Stimulated activated CD8-positive, alpha-beta memory T cell treated with anti-CD3 and anti-CD28 coated beads, Interleukin-4, amount 100 ng/mL, for 24 hours (primary cell): ENCODE measurements around the gene NR1H2.
A peak's percentile ranks its signal among the peaks of the same experiment; 100 is the strongest.
"Not testable (repeated sequence)": the region's sequence is repeated elsewhere in the genome, so short reads cannot be mapped to it uniquely, and the experiment has no call there.

ENCODE experiments used
- DNase-seq: peaks from one replicate; pipeline ENCODE4 v3.0.0-alpha.2; 2020; ENCODE audit warnings: low read depth

NR1H2 gene

DNA sequence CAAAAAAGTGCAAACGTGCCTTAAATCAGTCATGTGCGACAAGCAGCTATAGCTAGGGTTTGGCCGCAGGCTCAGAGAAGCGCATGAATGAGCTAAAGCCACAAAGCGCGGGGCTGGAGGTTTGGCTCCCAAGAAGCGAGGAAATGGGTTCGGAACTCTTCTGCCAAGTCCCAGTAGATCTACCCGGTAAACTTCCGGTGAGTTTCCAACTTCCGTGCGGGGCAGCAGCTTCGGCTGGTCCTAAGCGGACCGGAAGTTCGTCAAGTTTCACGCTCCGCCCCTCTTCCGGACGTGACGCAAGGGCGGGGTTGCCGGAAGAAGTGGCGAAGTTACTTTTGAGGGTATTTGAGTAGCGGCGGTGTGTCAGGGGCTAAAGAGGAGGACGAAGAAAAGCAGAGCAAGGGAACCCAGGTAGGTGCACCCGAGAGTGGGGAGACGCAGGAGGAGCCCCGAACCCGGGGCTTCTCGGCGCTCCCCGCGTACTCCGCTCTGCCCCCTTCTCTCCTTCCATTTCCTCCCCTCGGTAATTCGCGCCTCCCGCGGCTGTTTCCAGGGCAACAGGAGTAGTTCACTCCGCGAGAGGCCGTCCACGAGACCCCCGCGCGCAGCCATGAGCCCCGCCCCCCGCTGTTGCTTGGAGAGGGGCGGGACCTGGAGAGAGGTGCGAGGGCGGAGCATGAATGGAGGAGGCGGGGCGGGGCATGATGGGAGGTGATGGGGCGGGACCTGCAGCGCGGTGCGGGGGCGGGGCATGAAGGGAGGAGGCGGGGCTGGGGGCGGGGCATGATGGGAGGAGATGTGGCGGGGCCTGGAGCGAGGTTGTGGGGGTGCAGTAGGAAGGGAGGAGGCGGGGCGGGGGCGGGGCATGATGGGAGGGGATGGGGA is at the start of gene NR1H2:
Gene NR1H2 (plus strand): TSS at position 292 of the 885 bp plus-strand sequence. CDS start 1,149 bp downstream, outside the sequence.
- peak; percentile 90 for DNase-seq

DNA sequence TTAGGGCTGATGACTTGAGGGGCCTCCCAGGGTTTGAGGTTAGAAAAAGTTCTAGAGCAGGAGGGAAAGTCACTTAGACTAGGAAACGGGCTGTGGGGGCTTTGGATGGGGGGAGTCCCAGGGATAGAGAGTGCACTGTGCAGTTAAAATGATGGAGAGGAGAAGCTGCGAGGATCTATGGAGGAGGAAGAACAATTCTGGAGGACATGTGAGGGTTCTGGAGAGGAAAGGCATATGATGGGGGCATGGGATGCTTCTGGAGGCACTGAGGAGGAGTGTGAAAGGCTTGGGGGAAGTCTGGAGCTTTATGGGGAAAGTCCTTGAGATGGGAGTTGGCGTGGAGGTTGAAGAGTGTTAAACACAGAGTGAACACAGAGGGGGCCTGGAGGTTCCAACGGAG is 49.2 kb upstream of the NR1H2 start:
- no peak for DNase-seq

DNA sequence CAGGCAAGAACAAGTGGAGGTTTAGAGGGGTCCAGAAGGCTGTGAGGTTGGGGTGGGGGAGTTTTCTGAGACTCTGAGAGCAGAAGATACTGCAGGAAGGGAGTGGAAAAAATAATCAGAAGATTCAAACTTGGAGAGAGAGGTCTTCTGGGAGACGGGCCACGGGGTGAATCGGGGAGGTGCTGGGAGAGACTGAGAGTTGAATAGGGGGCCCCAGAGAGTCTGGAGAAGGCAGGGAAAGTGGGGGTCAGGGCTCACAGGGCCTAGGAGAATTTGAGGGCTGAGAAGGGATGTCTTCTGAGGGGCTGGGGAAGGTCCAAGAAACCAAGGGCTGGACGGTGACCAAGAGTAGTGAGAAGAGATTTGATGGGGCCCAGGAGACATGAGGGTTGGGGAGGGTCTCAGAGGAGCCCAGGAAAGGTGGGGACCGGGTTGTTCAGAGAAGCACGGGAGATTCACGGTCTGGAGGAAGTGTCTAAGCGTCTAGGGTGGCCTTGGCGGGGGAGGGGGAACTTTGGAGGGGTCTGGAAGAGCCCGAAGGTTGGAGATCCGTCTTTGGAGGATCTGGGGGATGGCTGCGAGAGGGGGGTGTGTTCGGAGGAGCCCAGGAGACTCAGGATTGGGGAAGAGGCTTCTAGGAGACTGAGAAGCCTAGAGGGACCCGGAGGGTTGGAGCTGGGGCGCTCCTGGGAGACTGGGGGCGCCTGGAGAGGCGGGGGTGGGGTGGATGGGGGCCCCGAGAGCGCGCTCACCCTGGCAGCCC is 48.6 kb upstream of the NR1H2 start:
- no peak for DNase-seq

DNA sequence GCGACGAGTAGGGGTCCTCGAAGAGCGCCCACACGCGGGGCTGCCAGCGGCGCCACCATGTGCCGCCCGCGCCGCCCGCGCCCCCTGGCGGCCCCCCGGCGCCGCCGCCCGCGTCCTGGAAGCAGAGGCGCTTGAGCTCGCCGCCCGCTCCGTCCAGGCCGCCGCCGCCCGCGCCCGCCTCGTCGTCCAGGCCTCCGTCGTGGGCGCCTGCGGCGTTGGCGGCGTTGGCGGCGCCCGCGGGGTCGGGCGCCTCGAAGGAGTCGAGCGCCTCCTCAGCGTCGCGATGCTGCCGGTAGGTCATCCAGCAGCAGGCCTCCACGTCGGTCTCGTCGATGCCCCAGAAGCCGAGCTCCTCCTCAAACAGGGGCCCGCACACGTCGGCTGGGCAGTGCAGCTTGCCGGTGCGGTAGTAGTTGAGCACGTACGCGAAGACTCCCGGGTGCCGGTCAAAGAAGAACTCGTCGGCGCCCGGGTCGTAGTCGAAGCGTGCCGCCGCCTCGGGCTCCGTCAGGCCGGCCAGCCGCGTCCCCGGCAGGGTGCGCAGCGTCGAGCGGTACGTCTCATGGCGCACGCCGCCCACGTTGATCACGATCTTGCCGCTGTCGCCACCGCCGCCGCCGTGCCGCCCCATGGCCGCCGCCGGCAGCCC is 47.9 kb upstream of the NR1H2 start:
- DNase-seq: no peak

DNA sequence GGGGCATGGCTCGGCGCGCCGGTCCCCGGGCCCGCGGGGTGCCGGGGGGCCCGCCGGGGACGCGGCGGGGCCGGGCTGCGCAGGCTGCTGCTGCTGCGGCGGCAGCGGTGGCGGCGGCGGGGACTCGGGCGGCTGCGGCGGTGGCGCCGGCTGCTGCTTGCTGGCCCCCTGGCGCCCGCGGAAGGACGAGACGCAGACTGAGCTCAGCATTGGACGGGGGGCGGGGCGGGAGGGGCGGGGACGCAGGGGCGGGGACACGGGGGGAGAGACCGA is 47.4 kb upstream of the NR1H2 start:
- DNase-seq: no peak

DNA sequence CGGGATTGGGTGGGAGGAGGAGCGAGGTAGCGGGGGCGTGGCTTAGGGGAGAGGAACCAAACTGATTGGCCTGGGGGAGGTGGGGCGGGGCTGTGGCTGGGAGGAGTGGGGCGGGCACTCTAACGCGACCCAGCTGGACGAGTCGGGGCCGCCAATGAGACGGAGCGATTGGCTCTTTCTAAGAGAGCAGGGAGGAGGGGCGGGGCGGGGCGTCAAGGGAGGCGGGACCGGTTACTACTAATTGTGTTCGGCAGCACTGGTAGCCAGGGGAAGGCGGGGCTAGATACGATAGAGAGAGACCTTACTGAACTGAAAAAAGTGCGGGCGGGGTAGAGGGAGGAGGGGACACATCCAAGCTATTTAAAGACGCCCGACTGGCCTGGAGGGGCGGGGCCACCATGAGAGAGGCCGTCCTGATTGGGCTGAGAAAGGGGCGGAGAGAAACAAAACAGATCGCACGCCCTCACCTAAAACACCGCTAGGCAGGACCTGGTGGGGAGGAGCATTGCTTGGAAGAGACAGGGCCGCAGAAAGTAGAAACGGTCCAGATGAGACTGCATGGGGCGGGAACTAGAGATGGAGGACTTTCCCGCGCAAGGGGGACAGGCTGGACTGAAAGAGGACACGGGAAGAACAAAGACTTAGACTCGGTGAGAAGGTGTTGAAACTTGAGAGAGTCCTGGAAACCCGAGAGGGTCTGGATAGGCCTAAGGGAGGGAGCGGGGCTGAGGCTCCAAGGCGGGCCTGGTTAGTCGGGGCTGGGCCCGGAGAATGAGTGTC is 46.9 kb upstream of the NR1H2 start, which contains the start of gene KCNC3:
Gene KCNC3 (minus strand): TSS at position 232 of the 780 bp plus-strand sequence. CDS start 295 bp downstream, outside the sequence.
- peak; percentile 75 for DNase-seq

DNA sequence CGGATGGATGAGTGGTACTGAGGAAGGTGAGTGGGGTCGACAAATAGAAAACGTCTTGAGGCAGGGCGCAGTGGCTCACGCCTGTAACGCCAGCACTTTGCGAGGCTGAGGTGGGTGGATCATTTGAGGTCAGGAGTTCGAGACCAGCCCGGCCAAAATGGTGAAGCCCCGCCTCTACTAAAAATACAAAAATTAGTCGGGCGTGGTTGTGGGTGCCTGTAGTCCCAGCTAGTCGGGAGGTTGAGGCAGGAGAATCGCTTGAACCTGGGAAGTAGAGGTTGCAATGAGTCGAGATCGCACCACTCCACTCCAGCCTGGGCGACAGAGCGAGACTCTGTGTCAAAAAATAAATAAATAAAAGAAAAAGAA is 46.3 kb upstream of the NR1H2 start:
- DNase-seq: not testable (repeated sequence)

DNA sequence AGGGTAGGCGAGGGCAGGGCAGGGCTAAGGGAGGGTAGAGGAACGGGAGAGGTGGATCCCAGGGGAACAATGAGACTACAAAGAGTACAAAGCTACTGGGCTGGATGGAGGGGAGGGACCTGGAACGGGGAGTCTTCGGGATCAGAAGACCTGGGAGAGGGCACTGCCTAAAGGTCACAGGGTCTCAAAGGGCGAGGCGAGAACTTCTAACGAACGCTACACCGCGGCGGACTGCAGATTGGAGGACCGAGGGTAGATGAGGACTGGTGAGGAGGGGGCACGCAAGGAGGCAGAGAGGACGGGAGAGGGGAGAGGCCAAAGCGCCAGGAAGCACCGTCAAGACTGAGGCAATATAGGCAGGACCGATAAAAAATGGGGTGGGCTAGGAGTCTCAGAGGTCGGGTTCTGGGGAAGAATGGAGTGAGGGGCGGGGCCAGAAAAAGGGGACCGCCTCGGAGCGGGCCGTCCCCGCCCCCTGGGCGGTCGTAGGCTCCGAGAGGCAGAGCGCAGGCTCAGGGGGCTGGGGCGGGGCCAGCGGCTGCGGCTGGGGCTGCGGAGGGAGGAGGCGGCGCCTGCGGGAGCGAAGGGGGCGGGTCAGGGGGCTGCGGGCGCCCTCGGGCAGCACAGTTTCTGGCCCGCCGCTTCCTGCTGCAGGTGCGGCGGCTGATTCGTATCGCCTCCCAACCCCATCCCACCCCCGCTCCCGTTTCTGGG is 45.7 kb upstream of the NR1H2 start:
- peak; percentile 61 for DNase-seq

DNA sequence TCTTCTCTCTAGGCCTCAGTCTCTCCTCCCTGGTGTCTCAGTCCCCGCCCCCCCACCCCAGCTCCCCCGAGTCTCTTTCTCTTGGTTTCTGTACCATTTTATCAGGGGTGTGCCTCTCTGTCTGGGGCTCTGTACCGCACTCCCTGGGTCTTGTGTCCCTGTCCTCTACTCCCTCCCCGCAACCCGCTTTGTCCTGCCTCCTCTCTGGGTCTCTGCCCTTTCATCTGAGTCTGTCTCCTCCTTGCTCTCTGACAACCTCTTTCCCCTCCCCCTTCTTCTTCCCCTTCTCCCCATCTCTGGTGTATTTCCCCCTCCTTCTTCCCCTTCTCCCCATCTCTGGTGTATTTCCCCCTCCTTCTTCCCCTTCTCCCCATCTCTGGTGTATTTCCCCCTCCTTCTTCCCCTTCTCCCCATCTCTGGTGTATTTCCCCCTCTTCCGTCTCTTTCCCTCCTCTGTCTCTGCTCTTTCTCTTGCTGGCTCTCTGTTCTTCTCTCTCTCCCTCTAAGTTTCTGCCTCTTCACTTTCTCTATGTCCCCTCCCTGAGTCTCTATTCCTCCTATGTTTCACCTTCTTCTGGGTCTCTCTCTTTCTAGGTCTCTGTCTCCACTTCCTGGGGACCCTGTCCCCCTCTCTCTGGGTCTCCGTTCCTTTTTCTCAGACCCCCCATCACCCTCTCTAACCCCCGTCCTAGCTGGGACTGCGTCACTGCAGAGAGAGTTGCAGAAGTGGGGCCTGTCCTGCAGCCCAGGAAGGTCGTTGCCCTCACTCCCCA is 44.9 kb upstream of the NR1H2 start:
- no peak for DNase-seq

DNA sequence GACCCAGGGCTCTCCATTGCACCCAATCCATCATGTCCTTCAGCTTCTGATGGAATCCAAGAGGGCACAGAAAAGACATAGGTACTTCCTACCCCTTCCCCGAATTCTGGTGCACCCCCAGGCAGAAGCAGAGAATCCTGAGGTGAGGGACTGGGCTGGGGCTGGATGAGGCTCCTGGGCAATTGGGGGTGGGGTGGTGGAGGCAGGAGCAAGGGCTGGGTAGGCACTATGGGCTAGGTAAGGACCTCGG is 44.3 kb upstream of the NR1H2 start:
- DNase-seq: no peak

DNA sequence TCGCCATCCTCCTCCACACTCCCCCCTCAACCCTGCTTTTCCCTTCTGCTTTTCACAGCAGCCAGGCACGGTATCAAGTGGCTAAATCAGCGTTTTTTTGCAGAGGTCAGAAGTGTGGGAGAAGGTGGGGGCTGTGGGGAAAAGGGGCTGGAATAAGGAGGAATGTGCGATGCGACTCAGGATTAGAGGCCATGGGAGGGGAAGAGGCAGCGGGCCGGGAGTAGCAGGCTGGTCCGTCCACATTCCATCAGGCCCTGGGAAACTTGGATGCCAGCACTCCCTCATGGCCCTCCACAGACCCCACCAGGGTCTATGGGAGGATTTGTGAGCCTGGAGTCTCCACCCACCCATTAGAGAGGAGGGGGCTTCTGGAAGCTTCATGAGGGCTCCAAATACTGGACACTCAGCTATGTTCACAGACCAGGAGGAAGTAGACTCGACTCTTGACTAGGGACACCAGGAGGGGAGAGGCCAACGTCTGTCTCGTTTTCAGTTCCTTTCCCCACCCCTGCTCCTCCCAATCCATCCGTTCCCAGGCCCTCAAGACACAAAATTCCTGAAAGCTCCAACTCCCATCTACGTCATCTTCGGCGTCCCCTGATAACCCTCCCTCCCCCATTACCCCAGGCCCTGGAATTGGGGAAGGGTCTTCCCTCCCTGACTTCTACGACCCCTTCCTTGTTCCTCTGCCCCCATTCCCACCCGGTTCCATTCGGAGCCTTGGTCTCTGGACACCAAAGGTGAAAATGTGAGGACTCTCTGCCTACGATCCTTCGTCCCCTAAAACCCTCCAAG is 43.8 kb upstream of the NR1H2 start:
- no peak for DNase-seq

DNA sequence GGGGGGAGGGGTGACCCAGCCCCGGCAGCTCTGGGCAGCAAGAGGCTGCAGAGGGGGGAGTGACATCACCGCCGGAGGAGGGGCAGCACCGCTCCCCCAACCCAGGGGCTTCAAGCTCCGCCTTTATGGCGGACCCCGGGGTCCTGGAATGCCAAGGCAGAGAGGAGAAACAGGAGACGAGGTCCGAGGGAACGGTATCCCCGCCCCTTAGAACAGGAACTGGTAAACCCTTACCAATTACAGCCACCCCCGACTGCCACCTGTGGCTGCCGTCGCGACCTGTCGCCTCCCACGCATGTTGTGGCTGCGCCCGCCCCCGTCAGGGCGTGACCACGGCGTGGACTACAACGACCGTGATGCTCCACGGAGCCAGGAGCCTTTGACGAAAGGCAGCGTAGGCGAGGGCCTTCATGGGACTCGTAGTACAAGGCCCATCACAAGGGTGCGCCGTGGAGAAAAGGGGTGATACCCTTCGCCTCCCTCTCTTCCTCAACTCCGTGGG is 43.0 kb upstream of the NR1H2 start:
- peak; percentile 83 for DNase-seq

DNA sequence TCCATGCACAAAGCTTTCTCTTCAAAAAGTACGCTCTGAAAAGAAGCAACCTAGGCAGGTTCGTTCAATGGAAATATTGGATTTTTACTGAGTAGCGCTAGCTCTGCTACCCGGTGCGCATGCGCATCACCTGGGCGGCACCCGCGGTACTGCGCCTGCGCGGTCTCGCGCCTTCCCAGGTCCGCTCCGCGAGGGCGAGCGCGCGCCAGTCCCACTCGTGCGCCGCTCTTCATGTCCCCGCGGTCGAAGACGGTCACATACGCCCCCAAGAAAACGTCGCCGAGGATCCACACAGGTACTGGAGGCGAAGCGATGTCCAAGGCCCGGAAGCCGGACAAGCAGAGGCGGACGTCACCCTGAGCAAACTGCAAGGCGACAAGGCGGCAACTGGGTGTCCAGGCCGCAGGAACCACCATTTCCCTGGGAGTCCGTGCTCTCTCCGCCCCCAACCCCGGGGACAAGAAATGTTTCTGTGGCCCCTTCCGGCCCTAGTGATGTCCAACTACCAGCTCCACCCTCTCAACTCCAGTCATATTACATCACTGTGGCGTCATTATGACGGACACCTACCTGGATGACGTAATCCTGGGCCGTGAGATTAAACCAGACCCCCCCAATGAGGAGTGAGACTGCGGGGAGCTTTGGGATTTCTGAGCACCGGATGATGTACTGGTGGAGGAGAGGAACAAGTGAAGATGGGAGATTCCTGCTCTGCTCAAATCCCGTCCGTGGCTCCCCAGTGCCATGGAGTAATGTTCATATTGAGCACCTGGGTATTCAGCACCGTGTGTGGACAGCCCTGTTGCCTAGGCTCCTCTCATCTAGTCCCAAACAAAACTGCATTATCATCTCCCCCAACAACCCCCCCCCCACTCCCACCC is 42.3 kb upstream of the NR1H2 start:
- peak; percentile 72 for DNase-seq

DNA sequence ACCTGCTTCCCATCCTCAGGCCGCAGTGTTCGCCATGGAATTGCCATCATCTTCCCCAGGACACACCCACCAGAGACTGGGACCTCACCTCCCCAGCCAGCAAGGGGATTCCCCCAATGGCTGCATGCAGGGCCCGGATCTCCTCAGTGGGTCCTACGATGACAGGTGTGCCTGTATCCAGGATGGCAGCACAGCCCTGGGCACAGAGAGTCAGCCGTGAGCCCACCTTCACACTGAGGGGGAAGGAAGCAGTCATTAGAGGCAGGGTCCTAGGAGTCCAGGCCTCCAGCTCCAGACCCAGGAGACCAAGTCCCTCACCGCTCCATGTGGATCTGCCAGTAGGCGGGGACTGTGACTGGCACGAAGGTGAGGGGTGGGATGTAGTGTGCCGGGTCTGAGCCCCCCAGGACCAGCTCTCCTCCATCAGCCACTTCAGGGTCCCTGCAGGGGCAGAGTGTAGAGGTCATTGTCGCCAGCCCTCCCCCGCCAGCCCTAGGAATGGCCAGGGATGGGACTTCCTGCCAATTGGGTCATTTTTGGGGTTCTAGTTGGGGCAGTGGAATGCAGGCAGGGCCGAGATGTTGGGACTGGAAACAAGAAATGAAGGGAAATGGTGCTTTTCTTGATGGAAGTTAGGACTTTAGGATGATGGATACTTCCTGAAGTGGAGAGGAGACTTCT is 41.4 kb upstream of the NR1H2 start:
- DNase-seq: no peak

DNA sequence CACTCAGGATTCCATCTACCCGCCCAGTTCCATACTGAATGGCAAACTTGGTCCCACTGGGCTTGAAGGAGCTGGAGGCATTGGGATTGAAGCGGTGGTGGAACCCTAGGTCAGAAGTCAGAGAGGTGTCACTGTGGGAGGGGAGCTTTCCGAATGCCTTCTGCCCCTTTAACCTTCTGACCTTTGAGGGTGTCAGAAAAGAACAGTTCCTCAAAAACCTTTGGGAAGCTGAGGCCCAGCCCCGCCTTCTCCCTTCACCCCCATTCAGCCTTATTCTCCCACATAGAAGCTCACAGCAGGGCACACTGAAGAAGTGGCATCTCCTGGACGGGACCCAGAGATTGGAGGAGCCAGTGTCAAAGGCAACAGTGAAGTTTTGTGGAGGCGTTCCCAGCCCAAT is 39.2 kb upstream of the NR1H2 start:
- not testable (repeated sequence) for DNase-seq

DNA sequence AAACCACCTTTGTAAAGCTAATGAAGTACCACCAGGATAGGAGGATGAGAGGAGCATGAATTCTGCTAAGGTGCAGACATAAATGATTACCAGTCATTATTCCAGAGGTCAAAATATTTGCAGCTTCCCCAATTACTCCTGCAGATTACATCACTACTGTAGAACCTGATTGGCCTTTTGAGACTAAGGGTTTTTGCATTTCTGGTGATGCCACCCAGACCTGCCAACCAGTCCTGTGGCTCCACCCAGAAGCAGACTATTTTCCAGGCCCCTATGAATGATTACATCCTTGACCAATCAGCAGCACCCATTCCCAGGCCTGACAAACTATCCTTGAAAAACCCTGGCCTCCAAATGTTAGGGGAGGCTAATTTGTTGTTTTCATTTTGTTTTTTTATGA is 35.9 kb upstream of the NR1H2 start:
- DNase-seq: no peak

DNA sequence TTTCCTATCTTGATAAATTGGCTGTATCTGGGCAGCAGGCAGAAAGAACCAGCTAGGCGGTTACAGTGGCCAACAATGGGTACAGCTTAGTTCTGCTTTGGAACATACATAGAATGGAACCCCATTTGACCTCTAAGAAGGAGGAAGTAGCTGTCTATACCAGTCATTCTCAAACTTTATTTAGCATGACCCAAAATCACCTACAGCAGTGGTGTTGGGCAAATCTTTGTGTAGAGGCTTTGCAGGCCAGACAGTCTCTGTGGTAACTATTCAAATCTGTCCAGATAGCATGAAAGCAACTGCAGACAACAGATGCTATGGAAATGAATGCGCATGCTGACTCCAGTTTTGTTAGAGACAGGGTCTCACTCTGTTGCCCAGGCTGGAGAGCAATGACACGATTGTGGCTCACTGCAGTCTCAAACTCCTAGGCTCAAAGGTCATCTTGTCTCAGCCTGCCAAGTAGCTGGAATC is 35.1 kb upstream of the NR1H2 start:
- no peak for DNase-seq

DNA sequence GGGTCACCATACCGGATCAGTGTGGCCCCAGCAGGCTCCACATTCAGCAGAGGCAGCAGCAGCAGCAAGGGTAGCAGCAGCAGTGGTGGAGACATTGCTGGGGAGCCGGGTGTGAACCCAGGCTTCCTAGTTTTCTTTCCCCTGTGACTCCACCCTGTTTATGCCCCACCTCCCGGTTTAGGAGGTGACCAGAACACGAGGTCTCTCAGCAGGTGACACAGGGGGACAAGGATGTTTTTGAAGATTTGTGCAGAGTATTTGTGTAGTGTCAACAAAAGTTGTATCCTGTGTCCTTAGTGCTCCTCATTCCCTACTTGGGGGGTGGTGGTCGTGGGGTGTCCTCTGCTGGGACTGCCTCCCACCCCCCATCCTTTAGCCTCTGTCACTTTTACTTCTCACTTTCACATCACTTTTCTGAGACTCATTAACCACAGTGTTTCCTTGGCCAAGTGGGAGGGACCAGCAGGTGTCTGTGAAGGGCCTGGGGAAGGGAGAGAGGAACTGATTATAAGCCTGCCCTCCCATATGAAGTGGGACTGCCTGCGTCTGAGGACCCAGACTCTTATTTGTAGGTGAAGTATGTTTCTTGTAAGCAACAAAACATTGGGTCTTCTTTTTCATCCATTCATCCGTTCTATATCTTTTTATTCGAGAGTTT is 31.5 kb upstream of the NR1H2 start:
- no peak for DNase-seq
